Spleen (tissue), 7 donors: ENCODE results near the gene STRA8.

Experiments used
- POLR2A ChIP-seq, 3 donors: fragments of 450-650 bp; IDR thresholded peaks; one replicate each; pipeline ENCODE4 v1.5.1; 2017; ENCODE audit warnings: antibody characterized with exemption in 3 of 3, mild to moderate bottlenecking in 1 of 3
- TF ChIP-seq, protein P1 (sequence below), 11 experiments: fragments of 200-600 bp in 7 of 11; fragments of 450-650 bp in 4 of 11; sonication (generic) in 4 of 11; IDR thresholded peaks in 8 of 11; conservative IDR thresholded peaks in 3 of 11; 1 replicate in 7 of 11; 2 replicates in 4 of 11; pipeline versions ENCODE4 v1.4.0 to v1.8.0; 2016 to 2021; ENCODE audit warnings: antibody characterized with exemption in 11 of 11, inconsistent platforms in 4 of 11, mild to moderate bottlenecking in 1 of 11
- donor health status: DM: no; HTN: no; CAD: no; lungs with moderate emphysema.
- donor health status: DM: no; HTN: no; CAD: no.
- donor health status: DM: no; HTN: no; CAD: no.

- TF ChIP-seq, protein P1, sequence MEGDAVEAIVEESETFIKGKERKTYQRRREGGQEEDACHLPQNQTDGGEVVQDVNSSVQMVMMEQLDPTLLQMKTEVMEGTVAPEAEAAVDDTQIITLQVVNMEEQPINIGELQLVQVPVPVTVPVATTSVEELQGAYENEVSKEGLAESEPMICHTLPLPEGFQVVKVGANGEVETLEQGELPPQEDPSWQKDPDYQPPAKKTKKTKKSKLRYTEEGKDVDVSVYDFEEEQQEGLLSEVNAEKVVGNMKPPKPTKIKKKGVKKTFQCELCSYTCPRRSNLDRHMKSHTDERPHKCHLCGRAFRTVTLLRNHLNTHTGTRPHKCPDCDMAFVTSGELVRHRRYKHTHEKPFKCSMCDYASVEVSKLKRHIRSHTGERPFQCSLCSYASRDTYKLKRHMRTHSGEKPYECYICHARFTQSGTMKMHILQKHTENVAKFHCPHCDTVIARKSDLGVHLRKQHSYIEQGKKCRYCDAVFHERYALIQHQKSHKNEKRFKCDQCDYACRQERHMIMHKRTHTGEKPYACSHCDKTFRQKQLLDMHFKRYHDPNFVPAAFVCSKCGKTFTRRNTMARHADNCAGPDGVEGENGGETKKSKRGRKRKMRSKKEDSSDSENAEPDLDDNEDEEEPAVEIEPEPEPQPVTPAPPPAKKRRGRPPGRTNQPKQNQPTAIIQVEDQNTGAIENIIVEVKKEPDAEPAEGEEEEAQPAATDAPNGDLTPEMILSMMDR (IDR thresholded peaks at IDR 0.05 in 8 of 11, conservative IDR thresholded peaks at IDR 0.05 in 3 of 11): no peak
- TF ChIP-seq POLR2A (IDR thresholded peaks at IDR 0.05): no peak
Observed at GRCh38 chr7:135215180-135215579, 18.5 kb upstream of the STRA8 start.
